RCC 7860 (cell line): Measurements from ENCODE around the gene VPS26A.
"Not testable (repeated sequence)": the region's sequence is repeated elsewhere in the genome, so short reads cannot be mapped to it uniquely, and the experiment has no call there.

Experiments
- DNase-seq: peaks from one replicate; pipeline ENCODE4 v3.0.0-alpha.2; 2015; ENCODE audit warnings: low spot score
- FAIRE-seq: peaks from 2 replicates; lab custom pipeline; 2012; peaks lifted over from hg19 to GRCh38; lab: Jason Lieb, UNC

The VPS26A gene

GRCh38 chr10:69101451-69102095 is 22.4 kb upstream of the VPS26A start:
- FAIRE-seq (peak; percentile 78), DNase-seq (peak; percentile 64)

DNA sequence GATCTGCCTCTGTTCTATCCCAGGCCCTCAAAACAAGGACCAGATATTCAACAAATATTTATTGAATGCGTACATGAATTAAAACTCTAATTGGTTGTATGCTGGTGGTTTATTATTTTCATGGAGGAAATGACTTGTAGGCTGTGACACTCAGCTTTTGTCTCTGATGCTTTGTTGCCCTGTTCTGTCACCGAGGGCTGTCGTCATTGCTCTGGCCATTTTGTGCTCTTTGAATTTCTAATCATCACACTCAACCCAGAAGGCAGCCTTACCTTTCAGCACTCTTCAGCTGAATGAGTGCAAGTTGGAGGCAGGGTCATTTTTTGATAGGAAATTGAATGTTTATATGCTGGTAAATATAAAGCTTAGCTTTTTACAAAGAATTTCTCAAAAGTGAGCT is 21.5 kb upstream of the VPS26A start:
- DNase-seq, result no peak
- FAIRE-seq, result no peak

DNA sequence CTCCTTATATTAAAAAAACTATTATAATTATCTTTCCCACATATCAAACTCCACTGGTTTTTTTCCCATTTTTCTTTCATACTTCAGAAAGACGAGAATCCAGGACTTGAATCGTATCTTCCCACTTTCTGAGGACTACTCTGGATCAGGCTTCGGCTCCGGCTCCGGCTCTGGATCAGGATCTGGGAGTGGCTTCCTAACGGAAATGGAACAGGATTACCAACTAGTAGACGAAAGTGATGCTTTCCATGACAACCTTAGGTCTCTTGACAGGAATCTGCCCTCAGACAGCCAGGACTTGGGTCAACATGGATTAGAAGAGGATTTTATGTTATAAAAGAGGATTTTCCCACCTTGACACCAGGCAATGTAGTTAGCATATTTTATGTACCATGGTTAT is 20.2 kb upstream of the VPS26A start:
- no peak for DNase-seq
- no peak for FAIRE-seq

DNA sequence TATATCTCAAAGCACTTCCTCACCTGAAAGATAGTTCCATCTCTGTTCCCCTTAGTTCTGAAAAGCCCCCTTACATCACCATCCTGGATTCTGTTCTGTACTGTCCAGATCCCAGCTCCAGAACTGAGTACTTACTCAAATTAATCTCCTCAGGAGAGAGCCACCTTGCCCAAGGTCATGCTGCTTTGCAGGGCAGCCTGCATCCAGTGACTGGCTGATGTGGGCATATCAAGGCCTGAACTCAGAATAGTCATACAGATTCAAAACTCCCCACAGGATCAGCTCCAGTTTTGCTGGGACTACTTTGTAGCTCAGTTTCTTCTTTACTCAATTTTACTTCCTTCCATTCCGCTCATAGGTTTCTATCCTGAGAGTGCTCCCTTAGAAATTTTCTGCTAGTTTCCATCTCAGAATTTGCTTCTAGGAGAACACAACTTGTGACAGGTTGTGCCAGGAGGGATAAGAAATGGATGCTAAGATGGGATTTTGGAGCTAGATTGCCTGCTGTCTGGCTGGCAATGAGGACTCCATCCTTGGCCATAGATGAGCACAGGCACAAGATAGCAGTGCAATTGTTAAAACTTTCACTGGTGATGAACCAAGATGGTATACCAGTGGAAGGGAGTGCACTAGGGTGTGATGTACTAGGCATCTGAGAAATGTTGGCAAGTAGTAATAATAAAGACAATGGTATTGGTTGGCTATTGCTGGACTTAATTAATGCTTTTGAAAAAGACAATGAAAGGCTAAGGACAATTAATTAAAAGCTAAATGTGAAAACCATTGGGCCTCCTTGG is 18.8 kb upstream of the VPS26A start:
- FAIRE-seq (no peak), DNase-seq (no peak)

DNA sequence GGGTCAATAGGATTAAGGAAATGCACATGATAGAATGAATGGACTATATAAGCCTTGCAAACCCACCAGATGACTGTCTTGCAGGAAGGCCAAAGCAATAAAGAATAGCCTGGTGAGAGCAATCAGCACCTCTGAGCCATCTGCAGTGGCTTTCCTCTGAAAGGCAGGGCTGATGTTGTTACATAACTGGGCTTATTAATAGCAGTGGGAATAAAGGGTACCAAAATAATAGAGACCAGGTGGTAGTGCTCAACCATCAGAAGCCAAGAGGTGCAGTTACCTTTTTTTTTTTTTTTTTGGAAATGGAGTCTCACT is 16.8 kb upstream of the VPS26A start:
- FAIRE-seq, result no peak
- no peak for DNase-seq

DNA sequence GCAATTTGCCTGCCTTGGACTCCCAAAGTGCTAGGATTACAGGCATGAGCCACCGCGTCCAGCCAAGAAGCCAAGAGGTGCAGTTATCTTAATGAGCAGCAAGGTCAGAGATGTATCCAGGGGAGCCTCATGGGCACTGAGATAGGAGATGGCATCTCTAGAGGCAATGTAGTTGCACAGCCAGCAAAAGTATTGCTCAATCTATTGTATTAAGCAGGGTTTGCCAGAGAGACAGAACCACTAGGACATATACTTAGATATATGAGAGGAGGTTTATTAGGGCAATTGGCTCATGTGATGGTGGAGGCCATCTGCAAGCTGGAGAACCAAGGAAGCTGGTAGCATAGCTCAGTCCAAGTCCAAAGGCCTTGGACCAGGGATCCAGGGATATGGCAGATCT is 16.3 kb upstream of the VPS26A start:
- FAIRE-seq, result no peak
- DNase-seq, result no peak

DNA sequence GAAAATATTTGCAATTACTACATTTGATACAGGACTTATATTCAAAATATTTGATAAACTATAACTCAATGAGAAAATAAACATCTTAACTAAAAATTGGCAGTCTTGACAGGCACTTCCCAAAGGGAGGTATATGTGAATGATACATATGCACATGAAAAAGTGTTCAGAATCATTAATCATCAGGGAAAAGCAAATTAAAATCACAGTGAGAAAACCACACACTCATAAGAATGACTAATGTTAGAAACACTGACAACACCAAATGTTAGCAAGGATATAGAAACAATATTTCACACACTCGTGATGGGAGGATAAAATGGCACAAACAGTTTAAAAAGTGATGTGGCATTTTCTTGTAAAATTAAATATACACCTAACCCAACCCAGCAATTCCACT is 4.1 kb upstream of the VPS26A start:
- FAIRE-seq, result no peak

GRCh38 chr10:69123306-69123746 is 652 bp upstream of the VPS26A start:
- FAIRE-seq (no peak), DNase-seq (peak; percentile 38)

More for the DNA sequence above, 4.1 kb upstream of the VPS26A start:
- DNase-seq, result no peak

DNA sequence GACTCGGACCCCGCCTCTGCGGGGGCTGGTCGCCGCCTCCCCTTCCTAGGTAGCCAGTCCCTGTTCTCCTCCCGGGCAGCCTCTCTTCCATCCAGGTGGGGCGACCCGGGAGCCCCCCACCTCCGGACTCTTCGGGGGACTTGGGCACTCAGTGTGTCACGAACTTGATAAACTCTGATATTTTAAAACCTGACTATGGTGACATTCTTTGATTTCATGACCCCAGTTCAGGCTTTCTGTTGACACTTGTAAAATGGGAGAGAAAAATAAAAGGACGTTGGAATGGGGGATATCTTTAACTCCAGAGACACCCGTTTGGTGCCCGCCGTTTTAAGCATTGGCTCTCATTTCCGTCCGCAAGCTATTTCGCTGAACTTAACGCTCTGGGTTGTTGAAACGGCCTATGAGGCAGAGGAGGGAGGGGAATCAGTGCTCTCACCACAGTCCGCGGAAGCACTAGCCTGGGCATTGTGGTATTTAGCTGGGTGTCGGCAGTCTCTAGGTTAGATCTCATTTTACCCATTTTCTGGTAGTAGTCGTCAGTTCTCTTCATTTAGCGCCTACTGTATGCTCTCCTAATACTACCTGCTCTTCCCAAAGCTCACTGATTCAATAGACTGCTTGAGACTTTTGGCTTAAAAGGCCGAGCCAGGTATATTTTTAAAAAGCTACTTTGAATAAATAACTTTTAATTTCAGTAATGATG is 738 bp downstream of the VPS26A start:
- FAIRE-seq (peak; percentile 65), DNase-seq (peak; percentile 73)

DNA sequence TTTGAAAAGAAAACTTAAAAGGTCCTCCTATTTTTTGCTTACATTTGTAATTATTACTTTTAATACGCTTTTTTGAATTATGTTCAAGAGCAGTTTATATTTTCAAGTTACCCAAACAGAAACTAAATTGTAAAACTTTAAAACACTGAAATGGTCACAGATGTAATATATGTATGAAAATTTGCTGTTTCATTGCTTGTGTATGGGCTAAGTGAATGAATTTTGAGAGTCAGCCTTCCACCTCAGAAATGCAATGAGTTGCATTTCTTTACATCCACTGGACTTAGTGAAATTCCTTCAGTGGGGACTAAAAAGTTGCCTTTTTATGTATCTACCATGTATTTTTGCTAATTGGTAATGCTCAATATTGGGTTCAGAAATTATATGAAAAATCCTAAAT is 1.6 kb downstream of the VPS26A start:
- DNase-seq (no peak), FAIRE-seq (no peak)

GRCh38 chr10:69130251-69130650 is 6.3 kb downstream of the VPS26A start:
- FAIRE-seq (no peak), DNase-seq (no peak)

- FAIRE-seq (no peak), DNase-seq (no peak)
Measured at GRCh38 chr10:69139961-69140360, 16.0 kb downstream of the VPS26A start.

GRCh38 chr10:69141304-69141703 is 17.3 kb downstream of the VPS26A start:
- no peak for FAIRE-seq
- DNase-seq, result no peak

- not testable (repeated sequence) for DNase-seq, FAIRE-seq
Measured at GRCh38 chr10:69142074-69142473, 18.1 kb downstream of the VPS26A start.

DNA sequence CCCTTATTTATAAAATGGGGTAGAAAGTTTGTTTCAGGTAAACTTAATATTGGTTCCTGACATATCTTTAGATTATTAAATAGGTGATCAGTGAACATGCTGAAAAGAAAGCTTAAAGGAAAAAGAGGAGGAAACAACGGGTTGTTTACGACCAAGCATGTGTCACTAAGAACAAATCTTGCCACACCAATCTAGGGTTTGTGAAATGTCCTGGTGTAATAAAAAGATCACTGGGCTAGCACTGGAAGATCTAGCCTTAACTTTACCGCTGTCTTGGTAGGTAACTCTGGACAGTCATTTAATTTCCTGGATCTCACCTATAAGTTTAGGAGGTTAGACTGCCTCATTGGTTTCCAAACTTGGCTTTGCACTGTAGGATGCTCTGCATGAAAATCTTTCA is 19.0 kb downstream of the VPS26A start:
- FAIRE-seq (no peak), DNase-seq (no peak)

- no peak for DNase-seq
Measured at GRCh38 chr10:69145329-69145728, 21.4 kb downstream of the VPS26A start.

GRCh38 chr10:69145864-69146263 is 21.9 kb downstream of the VPS26A start:
- DNase-seq (no peak), FAIRE-seq (no peak)

More at GRCh38 chr10:69145329-69145728, 21.4 kb downstream of the VPS26A start:
- no peak for FAIRE-seq

DNA sequence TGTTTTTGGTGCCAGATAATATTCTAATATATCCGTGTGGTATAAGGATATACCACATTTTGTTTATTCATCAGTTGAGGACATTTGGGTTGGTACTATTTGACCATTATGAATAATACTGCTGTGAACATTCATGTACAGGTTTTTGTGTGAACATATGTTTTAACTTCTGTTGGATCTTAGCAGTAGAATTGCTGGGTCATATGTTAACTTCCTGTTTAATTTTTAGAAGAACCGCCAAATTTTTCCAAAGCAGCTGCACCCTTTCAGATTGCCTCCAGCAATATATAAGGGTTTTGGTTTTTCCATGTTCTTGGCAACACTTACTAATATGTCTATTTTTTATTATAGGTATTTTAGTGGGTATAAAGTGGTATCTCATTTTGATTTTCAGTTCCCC is 22.8 kb downstream of the VPS26A start:
- DNase-seq (no peak), FAIRE-seq (no peak)

GRCh38 chr10:69151984-69152383 is 28.0 kb downstream of the VPS26A start:
- FAIRE-seq, result no peak
- no peak for DNase-seq

DNA sequence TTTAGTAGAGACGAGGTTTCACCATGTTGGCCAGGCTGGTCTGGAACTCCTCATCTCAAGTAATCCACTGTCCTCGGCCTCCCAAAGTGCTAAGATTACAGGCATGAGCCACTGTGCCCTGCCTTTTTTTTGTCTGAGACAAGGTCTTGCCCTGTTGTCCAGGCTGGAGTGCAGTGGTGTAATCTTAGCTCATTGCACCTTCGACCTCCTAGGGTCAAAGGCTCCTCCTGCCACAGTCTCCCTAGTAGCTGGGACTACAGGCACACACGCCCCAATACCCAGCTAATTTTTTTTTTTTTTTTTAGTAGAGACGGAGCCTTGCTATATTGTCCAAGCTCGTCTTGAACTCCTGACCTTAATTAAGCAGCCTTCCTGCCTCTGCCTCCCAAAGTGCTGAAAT is 29.2 kb downstream of the VPS26A start:
- no peak for FAIRE-seq
- no peak for DNase-seq

DNA sequence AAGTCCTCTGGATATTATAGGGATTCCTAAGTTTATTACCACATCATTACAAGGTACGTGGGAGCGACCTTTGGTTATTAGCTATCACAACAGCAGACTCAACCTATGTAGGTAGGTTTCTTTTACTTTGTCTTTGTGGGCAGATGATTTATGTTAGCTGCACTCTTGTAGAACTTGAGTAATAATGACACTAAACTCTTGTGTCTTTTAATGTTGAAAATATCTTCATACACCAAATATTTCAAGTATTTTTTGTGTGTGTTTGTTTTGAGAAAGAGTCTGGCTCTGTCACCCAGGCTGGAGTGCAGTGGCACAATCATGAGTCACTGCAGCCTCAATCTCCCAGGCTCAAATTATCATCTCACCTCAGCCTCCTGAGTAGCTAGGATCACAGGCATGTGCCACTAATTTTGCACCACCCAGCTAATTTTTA is 36.8 kb downstream of the VPS26A start:
- DNase-seq, result peak; percentile 76
- FAIRE-seq, result peak; percentile 30

DNA sequence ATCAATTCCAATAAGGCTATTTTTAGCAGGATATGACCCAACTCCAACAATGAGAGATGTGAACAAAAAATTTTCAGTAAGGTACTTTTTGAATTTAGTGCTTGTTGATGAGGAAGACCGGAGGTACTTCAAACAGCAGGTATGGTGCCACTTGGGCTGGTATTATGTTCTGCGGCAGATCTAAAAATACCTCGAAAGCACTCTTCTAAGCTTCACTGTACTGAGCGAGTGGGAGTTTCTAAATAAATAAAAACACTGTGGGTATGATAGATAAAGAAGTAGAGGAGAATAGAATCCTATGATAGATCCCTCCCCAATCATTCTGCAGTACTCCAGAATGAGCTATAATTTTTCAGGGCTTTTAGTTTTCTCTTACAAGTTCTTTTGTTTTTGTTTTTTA is 44.5 kb downstream of the VPS26A start:
- FAIRE-seq, result no peak
- no peak for DNase-seq
